HL-60/S4 (cell line): Measurements from ENCODE around the gene MUC12.
"Not testable (repeated sequence)": the region's sequence is repeated elsewhere in the genome, so short reads cannot be mapped to it uniquely, and the experiment has no call there.

ENCODE experiments used
- in situ Hi-C: fragments of 300-500 bp; cut with MboI; formaldehyde crosslinking; loops from 2 replicates; pipeline ENCODE4 v1.14.3; 2022; ENCODE audit warnings: low sequenced_read_pairs

Gene MUC12, protein sequence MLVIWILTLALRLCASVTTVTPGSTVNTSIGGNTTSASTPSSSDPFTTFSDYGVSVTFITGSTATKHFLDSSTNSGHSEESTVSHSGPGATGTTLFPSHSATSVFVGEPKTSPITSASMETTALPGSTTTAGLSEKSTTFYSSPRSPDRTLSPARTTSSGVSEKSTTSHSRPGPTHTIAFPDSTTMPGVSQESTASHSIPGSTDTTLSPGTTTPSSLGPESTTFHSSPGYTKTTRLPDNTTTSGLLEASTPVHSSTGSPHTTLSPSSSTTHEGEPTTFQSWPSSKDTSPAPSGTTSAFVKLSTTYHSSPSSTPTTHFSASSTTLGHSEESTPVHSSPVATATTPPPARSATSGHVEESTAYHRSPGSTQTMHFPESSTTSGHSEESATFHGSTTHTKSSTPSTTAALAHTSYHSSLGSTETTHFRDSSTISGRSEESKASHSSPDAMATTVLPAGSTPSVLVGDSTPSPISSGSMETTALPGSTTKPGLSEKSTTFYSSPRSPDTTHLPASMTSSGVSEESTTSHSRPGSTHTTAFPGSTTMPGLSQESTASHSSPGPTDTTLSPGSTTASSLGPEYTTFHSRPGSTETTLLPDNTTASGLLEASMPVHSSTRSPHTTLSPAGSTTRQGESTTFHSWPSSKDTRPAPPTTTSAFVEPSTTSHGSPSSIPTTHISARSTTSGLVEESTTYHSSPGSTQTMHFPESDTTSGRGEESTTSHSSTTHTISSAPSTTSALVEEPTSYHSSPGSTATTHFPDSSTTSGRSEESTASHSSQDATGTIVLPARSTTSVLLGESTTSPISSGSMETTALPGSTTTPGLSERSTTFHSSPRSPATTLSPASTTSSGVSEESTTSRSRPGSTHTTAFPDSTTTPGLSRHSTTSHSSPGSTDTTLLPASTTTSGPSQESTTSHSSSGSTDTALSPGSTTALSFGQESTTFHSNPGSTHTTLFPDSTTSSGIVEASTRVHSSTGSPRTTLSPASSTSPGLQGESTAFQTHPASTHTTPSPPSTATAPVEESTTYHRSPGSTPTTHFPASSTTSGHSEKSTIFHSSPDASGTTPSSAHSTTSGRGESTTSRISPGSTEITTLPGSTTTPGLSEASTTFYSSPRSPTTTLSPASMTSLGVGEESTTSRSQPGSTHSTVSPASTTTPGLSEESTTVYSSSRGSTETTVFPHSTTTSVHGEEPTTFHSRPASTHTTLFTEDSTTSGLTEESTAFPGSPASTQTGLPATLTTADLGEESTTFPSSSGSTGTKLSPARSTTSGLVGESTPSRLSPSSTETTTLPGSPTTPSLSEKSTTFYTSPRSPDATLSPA (N-terminal part only)

DNA sequence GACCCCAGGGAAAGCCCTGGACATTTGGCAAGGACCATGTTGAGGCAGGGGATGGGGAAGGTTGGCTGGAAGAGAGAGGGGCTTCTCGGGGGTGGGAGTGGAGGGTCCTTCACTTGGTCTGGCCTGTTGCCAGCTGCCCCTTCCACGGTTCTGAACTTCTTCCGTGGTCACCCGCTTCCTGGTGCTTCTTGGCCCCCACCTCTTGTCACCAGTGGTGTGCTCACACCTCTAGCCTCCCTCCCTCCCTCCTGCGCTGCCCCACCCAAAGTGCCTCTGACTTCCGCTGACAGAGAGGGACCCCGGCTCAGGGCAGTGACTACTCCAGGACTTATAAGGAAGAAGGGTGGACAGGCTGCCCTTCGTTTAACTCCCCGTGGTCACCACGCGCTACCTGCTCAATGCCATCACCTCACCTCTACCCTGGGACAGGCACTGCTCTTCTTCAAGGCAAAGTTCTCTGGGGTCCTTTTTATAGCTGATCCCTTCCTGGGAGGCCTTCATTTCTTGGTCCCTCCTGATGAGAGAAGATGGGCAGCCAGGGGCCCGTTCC, at the start of gene MUC12:
Gene MUC12 (plus strand): TSS at position 500 of the 550 bp plus-strand sequence. CDS start 58 bp downstream, outside the sequence.
- in situ Hi-C loops: loop anchor here (10.0 kb wide), 1 partner anchor 106 kb away; no protein-coding TSS in a partner anchor

DNA sequence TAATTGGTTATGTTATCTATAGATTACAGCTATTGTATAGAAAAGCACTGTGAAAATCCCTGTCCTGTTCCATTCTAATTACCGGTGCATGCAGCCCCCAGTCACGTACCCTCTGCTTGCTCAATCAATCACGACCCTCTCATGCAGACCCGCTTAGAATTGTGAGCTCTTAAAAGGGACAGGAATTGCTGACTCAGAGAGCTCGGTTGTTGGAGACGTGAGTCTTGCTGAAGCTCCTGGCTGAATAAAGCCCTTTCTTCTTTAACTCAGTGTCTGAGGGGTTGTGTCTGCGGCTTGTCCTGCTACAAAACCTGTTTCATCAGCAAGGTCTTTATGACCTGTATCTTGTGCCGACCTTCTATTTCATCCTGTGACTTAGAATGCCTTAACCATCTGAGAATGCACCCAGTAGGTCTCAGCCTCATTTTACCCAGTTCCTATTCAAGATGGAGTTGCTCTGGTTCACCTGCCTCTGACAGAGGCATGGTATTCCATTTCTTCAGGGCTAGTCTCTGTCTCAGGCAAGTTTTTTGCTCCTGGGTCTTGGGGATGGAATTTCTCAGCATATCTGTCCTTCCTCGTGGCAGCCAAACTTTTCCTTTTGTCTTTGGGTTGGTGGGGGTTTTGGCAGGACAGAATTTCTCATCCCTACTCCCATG, 49.5 kb upstream of the MUC12 start:
- in situ Hi-C loops: not testable (repeated sequence)

DNA sequence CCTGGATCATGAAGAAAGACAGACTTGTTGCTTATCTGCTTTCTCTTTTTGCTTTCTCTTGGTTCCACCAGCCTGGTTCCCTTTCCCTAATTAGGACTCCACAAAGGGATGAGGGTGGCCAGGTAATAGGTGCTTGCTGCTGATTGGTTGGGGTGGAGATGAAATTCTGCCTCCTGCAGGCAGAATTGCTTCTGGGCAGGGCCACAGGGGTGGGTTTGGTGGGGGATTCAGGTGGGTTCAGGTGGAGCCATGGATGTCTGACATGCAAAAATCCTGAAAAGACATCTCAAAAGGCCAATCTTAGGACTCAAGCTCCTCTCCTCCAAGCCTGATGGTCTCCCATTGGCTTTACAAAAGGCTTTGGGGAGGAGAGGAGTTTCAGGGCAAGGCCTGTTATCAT, 48.3 kb upstream of the MUC12 start:
- in situ Hi-C loops: no loop called here

DNA sequence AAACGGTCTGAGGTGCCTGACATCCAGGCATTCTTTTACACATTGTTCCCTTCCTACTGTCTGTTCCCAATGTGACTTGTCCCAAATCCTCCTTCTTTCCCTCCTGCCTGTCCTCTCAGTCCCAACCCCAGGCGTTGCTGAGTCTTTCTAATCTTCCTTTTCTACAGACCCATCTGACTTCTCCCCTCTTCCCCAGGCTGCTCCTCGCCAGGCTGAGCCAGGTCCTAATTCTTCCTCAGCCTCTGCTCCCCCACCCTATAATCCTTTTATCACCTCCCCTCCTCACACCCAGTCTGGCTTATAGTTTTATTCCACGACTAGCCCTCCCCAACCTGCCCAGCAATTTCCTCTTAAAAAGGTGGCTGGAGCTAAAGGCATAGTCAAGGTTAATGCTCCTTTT, 45.7 kb upstream of the MUC12 start:
- in situ Hi-C loops: not testable (repeated sequence)

DNA sequence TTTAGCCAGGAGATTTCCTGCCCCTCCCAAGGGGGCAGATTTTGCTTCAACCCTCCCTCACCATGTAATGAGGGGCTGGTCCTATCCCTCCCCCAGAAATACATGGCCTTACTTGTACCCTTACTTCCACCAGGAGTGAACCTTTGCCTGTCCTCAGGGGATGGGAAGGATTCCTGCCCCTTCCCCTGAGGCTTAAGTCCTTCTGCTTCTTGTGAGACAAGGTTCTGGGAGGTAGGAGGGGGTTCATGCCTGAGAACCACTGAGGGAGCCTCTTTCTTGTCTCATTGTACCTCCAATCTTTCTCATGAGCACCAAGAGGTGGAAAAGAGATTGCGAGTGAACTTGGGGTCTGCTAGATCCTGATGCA, 39.6 kb upstream of the MUC12 start:
- in situ Hi-C loops: no loop called here

DNA sequence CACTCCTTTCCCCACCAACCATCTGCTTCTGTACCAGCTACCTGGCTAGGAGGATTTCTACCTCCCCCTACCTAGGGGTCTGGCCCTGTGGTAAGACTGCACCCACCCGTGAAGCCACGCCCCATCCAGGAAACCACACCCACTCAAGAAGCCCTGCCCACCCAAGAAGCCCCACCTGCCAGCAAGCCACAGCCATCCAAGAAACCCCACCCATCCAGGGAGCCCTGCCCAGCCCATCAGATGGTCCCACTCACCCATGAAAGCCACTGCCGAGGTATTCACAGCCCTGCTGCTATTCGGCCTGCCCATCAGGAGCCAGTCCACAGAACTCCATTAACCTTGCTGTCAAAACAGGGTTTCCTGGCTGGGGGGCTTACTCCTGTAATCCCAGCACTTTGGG, 35.6 kb upstream of the MUC12 start:
- in situ Hi-C loops: no loop called here

DNA sequence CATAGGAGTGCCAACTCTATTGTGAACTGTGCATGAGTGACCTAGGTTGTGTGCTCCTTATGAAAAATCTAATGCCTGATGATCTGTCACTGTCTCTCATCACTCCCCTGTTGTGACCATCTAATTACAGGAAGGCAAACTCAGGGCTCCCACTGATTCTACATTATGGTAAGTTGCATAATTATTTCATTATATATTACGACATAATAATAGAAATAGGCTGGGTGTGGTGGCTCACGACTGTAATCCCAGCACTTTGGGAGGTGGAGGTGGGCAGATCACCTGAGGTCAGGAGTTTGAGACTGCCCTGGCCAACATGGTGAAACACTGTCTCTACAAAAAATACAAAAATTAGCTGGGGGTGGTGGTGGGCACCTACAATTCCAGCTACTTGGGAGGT, 34.0 kb upstream of the MUC12 start:
- in situ Hi-C loops: not testable (repeated sequence)

DNA sequence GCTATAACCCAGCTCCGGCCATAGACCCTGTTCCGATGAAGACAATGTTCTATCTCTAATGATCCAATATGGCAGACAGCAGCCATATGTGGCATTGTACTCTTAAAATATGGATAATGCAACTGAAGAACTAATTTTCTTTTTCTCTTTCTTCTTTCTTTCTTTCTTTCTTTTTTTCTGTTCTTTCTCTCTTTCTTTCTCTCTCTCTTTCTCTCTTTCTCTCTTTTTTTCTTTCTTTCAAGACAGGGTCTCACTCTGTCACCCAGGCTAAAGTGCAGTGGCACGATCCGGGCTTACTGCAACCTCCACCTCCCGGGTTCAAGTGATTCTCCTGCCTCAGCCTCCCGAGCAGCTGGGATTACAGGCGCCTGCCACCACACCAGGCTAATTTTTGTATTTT, 33.2 kb upstream of the MUC12 start:
- in situ Hi-C loops: not testable (repeated sequence)

DNA sequence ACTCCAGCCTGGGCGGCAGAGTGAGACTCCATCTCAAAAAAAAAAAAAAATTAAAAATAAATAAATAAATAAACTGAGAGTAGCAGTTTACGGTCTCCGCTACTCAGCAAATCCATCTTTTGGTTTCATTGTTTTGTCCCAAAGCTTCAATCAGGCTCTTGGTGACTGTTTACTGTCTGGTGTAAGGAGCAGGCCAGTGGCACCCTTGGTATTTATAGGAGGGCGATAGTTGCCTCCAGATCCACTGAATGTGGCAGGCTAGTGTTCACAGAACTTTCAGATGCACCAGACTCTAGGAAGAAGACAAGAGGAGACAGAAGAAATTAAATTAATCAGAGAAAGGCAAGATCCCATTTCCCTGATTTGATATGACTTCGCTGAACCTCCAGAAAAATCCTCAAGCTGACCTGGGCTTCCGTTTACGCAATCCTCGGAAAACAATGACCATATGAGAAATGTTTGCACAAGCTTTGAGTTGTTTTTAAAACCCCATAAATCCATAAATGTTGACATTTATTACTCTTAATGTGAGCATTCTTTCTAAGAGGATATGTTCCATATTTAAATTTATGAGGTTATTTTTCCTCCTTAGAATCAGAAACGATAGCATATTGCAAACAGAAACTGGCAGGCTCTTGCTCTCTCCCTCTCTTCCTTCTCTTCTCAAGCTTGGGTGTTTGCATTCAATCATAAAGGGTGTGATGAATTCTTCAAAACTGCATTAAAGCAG, 27.2 kb upstream of the MUC12 start:
- in situ Hi-C loops: no loop called here

DNA sequence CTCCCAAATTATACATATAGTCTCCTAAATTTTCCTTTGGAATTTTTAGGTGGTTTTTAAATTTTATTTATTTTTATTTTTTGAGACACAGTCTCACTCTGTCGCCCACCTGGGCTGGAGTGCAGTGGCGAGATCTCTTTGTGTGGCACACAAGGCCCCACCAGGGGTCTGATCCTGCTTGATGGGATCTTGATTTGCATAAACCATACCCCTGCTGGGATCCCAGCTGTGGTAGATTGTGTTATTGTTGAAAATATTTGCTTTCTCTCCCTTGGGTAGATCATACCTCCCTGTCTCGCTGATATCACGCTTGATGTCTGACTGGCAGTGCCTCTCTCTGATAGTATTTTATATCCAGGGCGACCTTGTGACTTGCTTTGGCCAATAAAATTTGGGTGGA, 25.7 kb upstream of the MUC12 start:
- in situ Hi-C loops: no loop called here

DNA sequence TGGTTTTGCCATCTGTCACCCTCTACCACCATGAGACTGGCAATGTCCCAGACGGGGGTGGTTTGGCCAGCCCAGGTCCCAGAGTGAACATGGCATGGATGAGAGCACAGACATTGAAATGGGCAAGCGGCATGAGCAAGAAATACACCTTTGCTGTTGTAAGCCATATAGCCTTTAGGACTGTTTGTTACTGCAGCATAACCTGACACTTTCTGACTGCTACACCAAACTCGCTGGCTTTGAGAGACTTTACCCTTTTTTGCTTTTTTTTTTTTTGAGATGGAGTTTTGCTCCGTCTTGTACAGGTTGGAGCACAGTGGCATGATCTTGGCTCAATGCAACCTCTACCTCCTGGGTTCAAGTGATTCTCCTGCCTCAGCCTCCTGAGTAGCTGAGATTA, 25.2 kb upstream of the MUC12 start:
- in situ Hi-C loops: no loop called here

DNA sequence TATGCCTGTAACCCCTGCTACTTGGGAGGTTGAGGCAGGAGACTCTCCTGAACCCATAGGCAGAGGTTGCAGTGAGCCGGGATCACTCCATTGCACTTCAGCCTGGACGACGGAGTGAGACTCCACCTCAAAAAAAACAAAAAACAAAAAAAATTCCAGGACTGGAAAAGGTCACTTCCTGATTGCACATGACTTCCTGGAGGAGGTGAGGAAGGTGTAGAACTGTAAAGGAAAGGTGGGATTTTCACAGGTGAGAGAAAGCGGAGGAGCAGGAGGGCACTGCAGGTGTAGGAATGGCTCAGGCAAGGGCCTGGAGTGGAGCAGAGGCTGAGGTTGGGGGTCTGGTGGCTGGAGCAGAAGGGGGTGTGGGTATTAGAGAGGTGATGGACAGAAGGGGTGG, 23.3 kb upstream of the MUC12 start:
- in situ Hi-C loops: no loop called here

DNA sequence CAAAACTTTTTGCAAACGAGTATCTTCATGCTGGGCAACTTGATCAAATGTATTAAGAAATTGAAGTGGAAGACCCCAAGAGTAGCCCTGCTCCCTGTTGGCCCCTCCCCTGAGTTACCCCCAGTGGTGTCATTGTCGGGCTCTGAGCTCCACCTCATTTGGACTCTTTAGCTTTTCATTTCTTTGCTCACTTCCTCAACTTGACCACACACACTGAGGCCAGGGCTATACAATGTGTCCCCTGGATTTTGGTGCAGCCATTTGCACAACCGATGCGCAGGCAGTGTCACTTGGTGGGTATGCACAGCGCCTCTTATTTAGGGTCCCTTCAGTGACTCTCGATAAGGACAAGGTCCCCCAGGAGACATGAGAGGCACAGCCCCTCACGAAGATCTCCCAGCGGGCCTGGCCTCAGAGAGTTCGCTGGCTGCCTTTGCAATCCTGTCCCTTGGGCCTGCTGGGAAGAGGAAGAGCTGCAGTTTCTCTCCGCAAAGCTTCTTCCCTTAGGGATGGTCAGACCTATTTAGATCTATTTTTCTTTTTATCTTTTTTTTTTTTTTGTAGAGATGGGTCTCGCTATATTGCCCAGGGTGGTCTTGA, 22.5 kb upstream of the MUC12 start:
- in situ Hi-C loops: no loop called here

DNA sequence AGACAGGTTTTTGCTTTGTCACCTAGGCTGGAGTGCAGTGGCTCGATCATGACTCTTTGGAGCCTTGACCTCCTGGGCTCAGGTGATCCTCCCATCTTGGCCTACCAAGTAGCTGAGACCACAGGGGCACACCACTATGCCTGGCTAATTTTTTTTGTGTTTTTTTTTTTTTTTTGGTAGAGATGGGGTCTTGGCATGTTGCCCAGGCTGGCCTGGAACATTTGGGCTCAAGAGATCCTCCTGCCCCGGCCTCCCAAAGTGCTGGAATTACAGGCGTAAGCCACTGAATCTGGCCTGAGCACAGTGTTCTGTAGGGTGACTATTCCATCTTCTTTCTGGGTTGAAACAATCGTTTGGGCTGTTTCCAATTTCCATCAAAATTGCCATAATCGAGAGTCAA, 21.6 kb upstream of the MUC12 start:
- in situ Hi-C loops: no loop called here

DNA sequence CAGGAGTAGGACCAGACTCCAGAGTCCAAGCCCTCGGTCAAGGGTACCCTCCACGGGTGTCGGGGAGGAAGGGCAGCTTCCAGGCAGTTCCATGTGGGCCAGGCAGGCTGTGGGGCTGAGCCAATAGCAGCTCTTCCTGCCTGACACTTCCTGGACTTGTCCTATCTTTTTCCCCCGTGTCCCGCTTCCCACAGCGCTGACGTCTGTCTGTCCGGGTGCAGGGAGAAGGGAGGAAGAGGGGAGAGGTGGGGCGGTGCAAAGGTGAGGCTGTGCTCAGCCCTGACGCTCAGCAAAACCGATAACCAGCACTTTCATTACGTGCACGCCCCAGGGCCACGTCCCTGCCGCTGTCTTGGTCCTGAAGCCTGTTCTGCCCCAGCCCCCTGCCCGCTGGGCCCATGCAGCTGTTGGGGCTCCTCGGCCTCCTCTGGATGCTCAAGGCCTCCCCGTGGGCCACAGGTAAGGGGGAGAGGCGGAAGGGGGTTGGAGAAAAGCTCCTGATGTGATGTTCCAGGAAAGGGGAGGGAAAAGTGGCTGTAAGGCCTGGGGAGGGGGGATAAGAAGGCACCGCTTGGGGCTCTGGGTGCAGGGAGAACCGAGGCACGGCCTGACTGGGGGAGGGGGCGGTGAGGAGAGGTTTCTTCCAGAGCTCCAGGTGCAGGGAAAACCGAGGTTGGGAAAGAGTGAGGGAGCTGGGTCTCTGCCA, 20.0 kb upstream of the MUC12 start, which contains the start of gene MUC3A:
Gene MUC3A (plus strand): TSS at position 308 of the 706 bp plus-strand sequence. CDS start 91 bp downstream, at position 399.
- in situ Hi-C loops: no loop called here

DNA sequence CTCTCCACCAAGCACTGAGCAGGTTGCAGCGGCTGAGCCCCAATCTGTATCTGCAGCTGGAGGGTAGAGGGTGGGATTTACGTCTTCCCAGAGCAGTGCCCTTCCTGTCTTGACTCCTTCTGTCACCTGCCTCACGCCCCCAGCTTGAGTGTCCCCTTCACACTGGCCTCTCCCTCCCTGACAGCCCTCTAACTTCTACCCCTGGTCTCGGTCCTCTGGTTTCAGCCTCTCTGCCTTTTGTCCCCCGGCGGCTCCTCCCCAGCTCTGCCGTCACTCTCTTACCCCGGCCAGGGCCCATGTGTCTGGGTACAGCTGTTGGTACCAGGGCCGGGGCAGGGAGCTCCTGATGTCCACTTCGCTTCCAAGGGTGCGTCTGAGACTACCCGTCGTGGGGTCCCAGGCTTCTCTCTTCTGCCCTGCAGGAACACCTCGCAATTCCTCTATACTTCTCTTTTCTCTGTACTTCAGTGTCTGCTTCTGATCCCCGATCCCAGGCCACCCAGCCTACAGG, 19.4 kb upstream of the MUC12 start:
- in situ Hi-C loops: no loop called here

DNA sequence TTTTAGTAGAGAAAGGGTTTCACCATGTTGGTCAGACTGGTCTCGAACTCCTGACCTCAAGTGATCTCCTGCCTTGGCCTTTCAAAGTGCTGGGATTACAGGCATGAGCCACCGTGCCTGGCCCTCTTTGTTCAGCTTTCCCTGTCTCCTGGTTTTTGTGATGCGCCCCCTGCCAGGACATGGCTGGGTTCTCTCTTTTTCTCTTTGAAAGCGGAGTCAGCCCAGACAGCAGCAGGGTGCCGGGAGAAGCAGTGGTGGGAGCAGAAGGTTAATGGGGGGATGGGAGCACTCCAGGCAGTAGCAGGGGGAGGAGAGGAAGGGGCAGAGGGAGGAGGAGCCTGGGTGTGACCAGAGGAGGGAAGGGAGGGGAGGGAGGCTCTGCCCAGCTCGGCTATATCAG, 18.2 kb upstream of the MUC12 start:
- in situ Hi-C loops: no loop called here

DNA sequence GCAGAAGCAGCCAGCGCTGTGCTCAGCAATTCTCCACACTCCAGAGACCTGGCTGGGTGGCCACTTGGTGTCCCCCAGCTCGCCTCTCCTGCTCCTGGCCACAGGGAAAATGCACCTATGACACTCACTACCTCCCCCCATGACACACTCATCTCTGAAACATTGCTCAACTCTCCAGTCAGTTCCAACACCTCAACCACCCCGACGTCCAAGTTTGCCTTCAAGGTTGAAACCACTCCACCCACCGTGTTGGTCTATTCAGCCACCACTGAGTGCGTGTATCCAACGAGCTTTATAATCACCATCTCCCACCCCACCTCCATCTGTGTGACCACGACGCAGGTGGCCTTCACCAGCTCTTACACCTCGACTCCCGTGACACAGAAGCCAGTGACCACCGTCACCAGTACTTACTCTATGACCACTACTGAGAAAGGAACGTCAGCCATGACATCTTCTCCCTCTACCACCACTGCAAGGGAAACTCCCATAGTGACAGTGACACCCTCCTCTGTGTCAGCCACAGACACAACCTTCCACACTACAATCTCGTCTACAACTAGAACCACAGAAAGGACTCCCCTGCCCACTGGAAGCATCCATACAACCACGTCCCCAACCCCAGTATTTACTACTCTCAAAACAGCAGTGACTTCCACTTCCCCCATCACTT, 17.3 kb upstream of the MUC12 start:
- in situ Hi-C loops: no loop called here
